Measurements from ENCODE around the gene GRIK4.

DNA sequence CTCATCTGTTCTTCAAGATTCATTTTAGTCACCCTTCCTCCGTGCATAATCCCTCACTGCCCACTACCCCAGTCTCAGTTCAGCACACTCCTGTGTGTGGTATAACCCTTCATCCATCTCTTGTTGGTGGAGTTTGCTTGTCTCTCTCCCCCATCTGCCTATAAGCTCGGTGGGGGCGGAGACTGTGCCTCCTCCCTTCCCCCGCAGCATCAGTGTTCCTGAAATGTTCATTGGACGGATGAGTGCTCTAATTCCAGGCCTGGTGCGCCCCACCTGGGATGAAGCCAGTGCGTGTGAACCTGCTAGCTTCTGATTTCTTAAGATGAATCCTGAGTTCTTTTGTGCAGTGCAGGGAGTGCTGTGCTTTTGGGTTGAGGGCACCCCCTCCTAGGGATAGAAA lies 100.0 kb downstream of the GRIK4 start:
- TF ChIP-seq POLR2AphosphoS5 (IDR thresholded peaks at IDR 0.05) (no peak), EZH2 (IDR thresholded peaks at IDR 0.05; ENCODE audit: borderline replicate concordance, insufficient read depth, low read length, poor library complexity, severe bottlenecking) (no peak), EP300 (conservative IDR thresholded peaks at IDR 0.05; ENCODE audit: poor library complexity, severe bottlenecking) (no peak), TAF1 (IDR thresholded peaks at IDR 0.05; ENCODE audit: low read depth) (no peak)
- TF ChIP-seq, protein P1, sequence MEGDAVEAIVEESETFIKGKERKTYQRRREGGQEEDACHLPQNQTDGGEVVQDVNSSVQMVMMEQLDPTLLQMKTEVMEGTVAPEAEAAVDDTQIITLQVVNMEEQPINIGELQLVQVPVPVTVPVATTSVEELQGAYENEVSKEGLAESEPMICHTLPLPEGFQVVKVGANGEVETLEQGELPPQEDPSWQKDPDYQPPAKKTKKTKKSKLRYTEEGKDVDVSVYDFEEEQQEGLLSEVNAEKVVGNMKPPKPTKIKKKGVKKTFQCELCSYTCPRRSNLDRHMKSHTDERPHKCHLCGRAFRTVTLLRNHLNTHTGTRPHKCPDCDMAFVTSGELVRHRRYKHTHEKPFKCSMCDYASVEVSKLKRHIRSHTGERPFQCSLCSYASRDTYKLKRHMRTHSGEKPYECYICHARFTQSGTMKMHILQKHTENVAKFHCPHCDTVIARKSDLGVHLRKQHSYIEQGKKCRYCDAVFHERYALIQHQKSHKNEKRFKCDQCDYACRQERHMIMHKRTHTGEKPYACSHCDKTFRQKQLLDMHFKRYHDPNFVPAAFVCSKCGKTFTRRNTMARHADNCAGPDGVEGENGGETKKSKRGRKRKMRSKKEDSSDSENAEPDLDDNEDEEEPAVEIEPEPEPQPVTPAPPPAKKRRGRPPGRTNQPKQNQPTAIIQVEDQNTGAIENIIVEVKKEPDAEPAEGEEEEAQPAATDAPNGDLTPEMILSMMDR (IDR thresholded peaks at IDR 0.05; ENCODE audit: poor library complexity, severe bottlenecking): no peak
- TF ChIP-seq, protein P2, sequence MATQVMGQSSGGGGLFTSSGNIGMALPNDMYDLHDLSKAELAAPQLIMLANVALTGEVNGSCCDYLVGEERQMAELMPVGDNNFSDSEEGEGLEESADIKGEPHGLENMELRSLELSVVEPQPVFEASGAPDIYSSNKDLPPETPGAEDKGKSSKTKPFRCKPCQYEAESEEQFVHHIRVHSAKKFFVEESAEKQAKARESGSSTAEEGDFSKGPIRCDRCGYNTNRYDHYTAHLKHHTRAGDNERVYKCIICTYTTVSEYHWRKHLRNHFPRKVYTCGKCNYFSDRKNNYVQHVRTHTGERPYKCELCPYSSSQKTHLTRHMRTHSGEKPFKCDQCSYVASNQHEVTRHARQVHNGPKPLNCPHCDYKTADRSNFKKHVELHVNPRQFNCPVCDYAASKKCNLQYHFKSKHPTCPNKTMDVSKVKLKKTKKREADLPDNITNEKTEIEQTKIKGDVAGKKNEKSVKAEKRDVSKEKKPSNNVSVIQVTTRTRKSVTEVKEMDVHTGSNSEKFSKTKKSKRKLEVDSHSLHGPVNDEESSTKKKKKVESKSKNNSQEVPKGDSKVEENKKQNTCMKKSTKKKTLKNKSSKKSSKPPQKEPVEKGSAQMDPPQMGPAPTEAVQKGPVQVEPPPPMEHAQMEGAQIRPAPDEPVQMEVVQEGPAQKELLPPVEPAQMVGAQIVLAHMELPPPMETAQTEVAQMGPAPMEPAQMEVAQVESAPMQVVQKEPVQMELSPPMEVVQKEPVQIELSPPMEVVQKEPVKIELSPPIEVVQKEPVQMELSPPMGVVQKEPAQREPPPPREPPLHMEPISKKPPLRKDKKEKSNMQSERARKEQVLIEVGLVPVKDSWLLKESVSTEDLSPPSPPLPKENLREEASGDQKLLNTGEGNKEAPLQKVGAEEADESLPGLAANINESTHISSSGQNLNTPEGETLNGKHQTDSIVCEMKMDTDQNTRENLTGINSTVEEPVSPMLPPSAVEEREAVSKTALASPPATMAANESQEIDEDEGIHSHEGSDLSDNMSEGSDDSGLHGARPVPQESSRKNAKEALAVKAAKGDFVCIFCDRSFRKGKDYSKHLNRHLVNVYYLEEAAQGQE (IDR thresholded peaks at IDR 0.05; ENCODE audit: borderline replicate concordance): no peak

Measured in neural cell (in vitro differentiated cells).